Skeletal muscle cell (primary cell): ENCODE data around the gene TBC1D2B.
"Not testable (repeated sequence)": the region's sequence is repeated elsewhere in the genome, so short reads cannot be mapped to it uniquely, and the experiment has no call there.

Experiments used
- DNase-seq: peaks from one replicate; pipeline ENCODE4 v3.0.0-alpha.2; 2010; ENCODE audit warnings: low read depth
- H3K4me3 ChIP-seq: 2 replicates; pipeline ENCODE4 v1.5.1; 2011; ENCODE audit warnings: low read depth, mild to moderate bottlenecking, control low read depth, low read length, moderate library complexity

Gene TBC1D2B

GRCh38 chr15:77969055-77969454 is 108.5 kb downstream of the TBC1D2B start:
- no peak overlapping the region for H3K4me3 ChIP-seq
- DNase-seq, result no peak

- H3K4me3 ChIP-seq, result no peak overlapping the region
- DNase-seq, result no peak
Observed at GRCh38 chr15:77967798-77968197, 109.7 kb downstream of the TBC1D2B start.

- not testable (repeated sequence) for H3K4me3 ChIP-seq, DNase-seq
Observed at GRCh38 chr15:77967235-77967615, 110.3 kb downstream of the TBC1D2B start.

- H3K4me3 ChIP-seq, result no peak overlapping the region
- no peak for DNase-seq
Observed at GRCh38 chr15:77966540-77967234, 110.8 kb downstream of the TBC1D2B start.

GRCh38 chr15:77964193-77964592 is 113.3 kb downstream of the TBC1D2B start:
- no peak overlapping the region for H3K4me3 ChIP-seq
- DNase-seq, result no peak

GRCh38 chr15:77959432-77959879 is 118.1 kb downstream of the TBC1D2B start:
- H3K4me3 ChIP-seq, result peak overlapping the region; percentile 16
- no peak for DNase-seq

- not testable (repeated sequence) for H3K4me3 ChIP-seq, DNase-seq
Observed at GRCh38 chr15:77958716-77959431, 118.6 kb downstream of the TBC1D2B start.

GRCh38 chr15:77958021-77958420 is 119.5 kb downstream of the TBC1D2B start:
- not testable (repeated sequence) for H3K4me3 ChIP-seq, DNase-seq

GRCh38 chr15:77953926-77954325 is 123.6 kb downstream of the TBC1D2B start:
- not testable (repeated sequence) for H3K4me3 ChIP-seq
- peak; percentile 14 for DNase-seq

- not testable (repeated sequence) for H3K4me3 ChIP-seq, DNase-seq
Observed at GRCh38 chr15:77952928-77953446, 124.5 kb downstream of the TBC1D2B start.

GRCh38 chr15:77951105-77951786 is 126.3 kb downstream of the TBC1D2B start:
- not testable (repeated sequence) for DNase-seq

GRCh38 chr15:77950470-77950869 is 127.0 kb downstream of the TBC1D2B start:
- not testable (repeated sequence) for DNase-seq, H3K4me3 ChIP-seq

More at GRCh38 chr15:77951105-77951786, 126.3 kb downstream of the TBC1D2B start:
- not testable (repeated sequence) for H3K4me3 ChIP-seq

- no peak overlapping the region for H3K4me3 ChIP-seq
- DNase-seq, result no peak
Observed at GRCh38 chr15:77945566-77945965, 131.9 kb downstream of the TBC1D2B start.
